ENCODE data around the gene BMPR1B.

Gene BMPR1B

GRCh38 chr4:95007998-95008397 lies 250.2 kb downstream of the BMPR1B start:
- H3K4me3 Mint-ChIP-seq = no peak overlapping the region

GRCh38 chr4:95013236-95013635 lies 255.5 kb downstream of the BMPR1B start:
- Mint-ChIP-seq H3K4me1 (no peaks in the 10 kb centered on the region), H3K27me3 (no peaks in the 10 kb centered on the region), H3K4me3 (no peak overlapping the region), H3K9me3 (no peaks in the 10 kb centered on the region), H3K36me3 (ENCODE audit: insufficient read depth) (no peaks in the 10 kb centered on the region), H3K27ac (ENCODE audit: low read depth) (no peak overlapping the region)
- ATAC-seq (replicated peaks; ENCODE audit: extremely low read depth, poor library complexity, severe bottlenecking) = no peak
- no peak for DNase-seq (ENCODE audit: low spot score in 2 of 2)

More at GRCh38 chr4:95007998-95008397, 250.2 kb downstream of the BMPR1B start:
- no peak overlapping the region for H3K27ac Mint-ChIP-seq (ENCODE audit: low read depth)
- DNase-seq (ENCODE audit: low spot score in 2 of 2) = no peak
- H3K36me3 Mint-ChIP-seq (ENCODE audit: insufficient read depth) = no peaks in the 10 kb centered on the region
- no peak for ATAC-seq (replicated peaks; ENCODE audit: extremely low read depth, poor library complexity, severe bottlenecking)
- H3K4me1 Mint-ChIP-seq = no peaks in the 10 kb centered on the region
- H3K9me3 Mint-ChIP-seq = peaks cover 6% of the 10 kb centered on the region
- H3K27me3 Mint-ChIP-seq = no peaks in the 10 kb centered on the region

- ATAC-seq (replicated peaks; ENCODE audit: extremely low read depth, poor library complexity, severe bottlenecking) (no peak), DNase-seq (ENCODE audit: low spot score in 2 of 2) (no peak)
- no peak overlapping the region for H3K4me3 Mint-ChIP-seq
- no peaks in the 10 kb centered on the region for H3K4me1 Mint-ChIP-seq
- H3K27me3 Mint-ChIP-seq = no peaks in the 10 kb centered on the region
- no peak overlapping the region for H3K27ac Mint-ChIP-seq (ENCODE audit: low read depth)
- H3K9me3 Mint-ChIP-seq = no peaks in the 10 kb centered on the region
- no peaks in the 10 kb centered on the region for H3K36me3 Mint-ChIP-seq (ENCODE audit: insufficient read depth)
These were observed 256.3 kb downstream of the BMPR1B start for GRCh38 chr4:95014068-95014467.

- no peaks in the 10 kb centered on the region for H3K27me3 Mint-ChIP-seq
- H3K9me3 Mint-ChIP-seq = no peaks in the 10 kb centered on the region
- no peak overlapping the region for H3K27ac Mint-ChIP-seq (ENCODE audit: low read depth)
- no peak overlapping the region for H3K4me3 Mint-ChIP-seq
- DNase-seq (ENCODE audit: low spot score in 2 of 2) (no peak), ATAC-seq (replicated peaks; ENCODE audit: extremely low read depth, poor library complexity, severe bottlenecking) (no peak)
- no peaks in the 10 kb centered on the region for H3K36me3 Mint-ChIP-seq (ENCODE audit: insufficient read depth)
- H3K4me1 Mint-ChIP-seq = no peaks in the 10 kb centered on the region
These were observed 259.7 kb downstream of the BMPR1B start for GRCh38 chr4:95017305-95018064.

GRCh38 chr4:95018785-95019184 lies 261.0 kb downstream of the BMPR1B start:
- ATAC-seq (replicated peaks; ENCODE audit: extremely low read depth, poor library complexity, severe bottlenecking) (no peak), DNase-seq (ENCODE audit: low spot score in 2 of 2) (no peak)
- Mint-ChIP-seq H3K36me3 (ENCODE audit: insufficient read depth) (no peaks in the 10 kb centered on the region), H3K4me3 (no peak overlapping the region), H3K4me1 (no peaks in the 10 kb centered on the region), H3K27ac (ENCODE audit: low read depth) (no peak overlapping the region), H3K27me3 (no peaks in the 10 kb centered on the region), H3K9me3 (no peaks in the 10 kb centered on the region)

GRCh38 chr4:95020521-95020920 lies 262.8 kb downstream of the BMPR1B start:
- H3K27ac Mint-ChIP-seq (ENCODE audit: low read depth) = no peak overlapping the region
- no peaks in the 10 kb centered on the region for H3K4me1 Mint-ChIP-seq
- H3K27me3 Mint-ChIP-seq = no peaks in the 10 kb centered on the region
- DNase-seq (ENCODE audit: low spot score in 2 of 2) (no peak), ATAC-seq (replicated peaks; ENCODE audit: extremely low read depth, poor library complexity, severe bottlenecking) (no peak)
- no peaks in the 10 kb centered on the region for H3K36me3 Mint-ChIP-seq (ENCODE audit: insufficient read depth)
- no peaks in the 10 kb centered on the region for H3K9me3 Mint-ChIP-seq
- H3K4me3 Mint-ChIP-seq = no peak overlapping the region

- H3K27me3 Mint-ChIP-seq = no peaks in the 10 kb centered on the region
- H3K9me3 Mint-ChIP-seq = no peaks in the 10 kb centered on the region
- DNase-seq (ENCODE audit: low spot score in 2 of 2) (no peak), ATAC-seq (replicated peaks; ENCODE audit: extremely low read depth, poor library complexity, severe bottlenecking) (no peak)
- no peak overlapping the region for H3K27ac Mint-ChIP-seq (ENCODE audit: low read depth)
- no peaks in the 10 kb centered on the region for H3K4me1 Mint-ChIP-seq
- no peaks in the 10 kb centered on the region for H3K36me3 Mint-ChIP-seq (ENCODE audit: insufficient read depth)
- no peak overlapping the region for H3K4me3 Mint-ChIP-seq
These were observed 263.3 kb downstream of the BMPR1B start for GRCh38 chr4:95021099-95021498.

GRCh38 chr4:95023110-95023509 lies 265.4 kb downstream of the BMPR1B start:
- Mint-ChIP-seq H3K27ac (ENCODE audit: low read depth) (no peak overlapping the region), H3K4me3 (no peak overlapping the region), H3K4me1 (no peaks in the 10 kb centered on the region), H3K9me3 (no peaks in the 10 kb centered on the region), H3K36me3 (ENCODE audit: insufficient read depth) (no peaks in the 10 kb centered on the region), H3K27me3 (no peaks in the 10 kb centered on the region)
- ATAC-seq (replicated peaks; ENCODE audit: extremely low read depth, poor library complexity, severe bottlenecking) (no peak), DNase-seq (ENCODE audit: low spot score in 2 of 2) (no peak)

- ATAC-seq (replicated peaks; ENCODE audit: extremely low read depth, poor library complexity, severe bottlenecking) (no peak), DNase-seq (ENCODE audit: low spot score in 2 of 2) (no peak)
- Mint-ChIP-seq H3K4me3 (no peak overlapping the region), H3K27ac (ENCODE audit: low read depth) (no peak overlapping the region), H3K4me1 (no peaks in the 10 kb centered on the region), H3K27me3 (no peaks in the 10 kb centered on the region), H3K36me3 (ENCODE audit: insufficient read depth) (peaks cover 2% of the 10 kb centered on the region), H3K9me3 (peaks cover 9% of the 10 kb centered on the region)
These were observed 270.3 kb downstream of the BMPR1B start for GRCh38 chr4:95027905-95028618.

GRCh38 chr4:95038791-95039190 lies 281.0 kb downstream of the BMPR1B start:
- DNase-seq (ENCODE audit: low spot score in 2 of 2) (no peak), ATAC-seq (replicated peaks; ENCODE audit: extremely low read depth, poor library complexity, severe bottlenecking) (no peak)
- Mint-ChIP-seq H3K36me3 (ENCODE audit: insufficient read depth) (no peaks in the 10 kb centered on the region), H3K27me3 (no peaks in the 10 kb centered on the region), H3K4me1 (no peaks in the 10 kb centered on the region), H3K4me3 (no peak overlapping the region), H3K27ac (ENCODE audit: low read depth) (no peak overlapping the region), H3K9me3 (peaks cover 8% of the 10 kb centered on the region)

GRCh38 chr4:95044324-95044837 lies 286.6 kb downstream of the BMPR1B start:
- Mint-ChIP-seq H3K36me3 (ENCODE audit: insufficient read depth) (no peaks in the 10 kb centered on the region), H3K4me3 (no peak overlapping the region), H3K27ac (ENCODE audit: low read depth) (no peak overlapping the region), H3K9me3 (no peaks in the 10 kb centered on the region), H3K4me1 (no peaks in the 10 kb centered on the region), H3K27me3 (no peaks in the 10 kb centered on the region)
- DNase-seq (ENCODE audit: low spot score in 2 of 2) = no peak
- no peak for ATAC-seq (replicated peaks; ENCODE audit: extremely low read depth, poor library complexity, severe bottlenecking)

- H3K27ac Mint-ChIP-seq (ENCODE audit: low read depth) = no peak overlapping the region
- H3K36me3 Mint-ChIP-seq (ENCODE audit: insufficient read depth) = no peaks in the 10 kb centered on the region
- no peaks in the 10 kb centered on the region for H3K27me3 Mint-ChIP-seq
- DNase-seq (ENCODE audit: low spot score in 2 of 2) (no peak), ATAC-seq (replicated peaks; ENCODE audit: extremely low read depth, poor library complexity, severe bottlenecking) (no peak)
- no peaks in the 10 kb centered on the region for H3K9me3 Mint-ChIP-seq
- no peak overlapping the region for H3K4me3 Mint-ChIP-seq
- no peaks in the 10 kb centered on the region for H3K4me1 Mint-ChIP-seq
These were observed 287.7 kb downstream of the BMPR1B start for GRCh38 chr4:95045429-95045828.

GRCh38 chr4:95048296-95048695 lies 290.5 kb downstream of the BMPR1B start:
- H3K27me3 Mint-ChIP-seq = no peaks in the 10 kb centered on the region
- no peak for DNase-seq (ENCODE audit: low spot score in 2 of 2)
- no peaks in the 10 kb centered on the region for H3K36me3 Mint-ChIP-seq (ENCODE audit: insufficient read depth)
- H3K4me3 Mint-ChIP-seq = no peak overlapping the region
- H3K27ac Mint-ChIP-seq (ENCODE audit: low read depth) = no peak overlapping the region
- no peaks in the 10 kb centered on the region for H3K4me1 Mint-ChIP-seq
- no peak for ATAC-seq (replicated peaks; ENCODE audit: extremely low read depth, poor library complexity, severe bottlenecking)
- no peaks in the 10 kb centered on the region for H3K9me3 Mint-ChIP-seq

All from central memory CD8-positive, alpha-beta T cell (primary cell).